Astrocyte (in vitro differentiated cells and primary cell): Measurements from ENCODE around the gene FGD4. TPM values are rescaled to one million over a fixed set of nuclear protein-coding genes. Genes with fewer than 3 reads are reported as not detected.
"Not testable (repeated sequence)": the region's sequence is repeated elsewhere in the genome, so short reads cannot be mapped to it uniquely, and the experiment has no call there.

Experiments
- DNase-seq: peaks from one replicate; pipeline ENCODE4 v3.0.0-alpha.2; 2010; ENCODE audit warnings: low read depth
- FAIRE-seq: peaks from 2 replicates; lab custom pipeline; 2011; peaks lifted over from hg19 to GRCh38; lab: Jason Lieb, UNC
- H2AFZ ChIP-seq: 2 replicates; pipeline ENCODE4 v1.6.0; 2012; ENCODE audit warnings: low read depth, low read length, inconsistent platforms
- H3K27ac ChIP-seq: 2 replicates; pipeline ENCODE4 v1.5.1; 2011; ENCODE audit warnings: low read depth, low read length, inconsistent platforms
- H3K27me3 ChIP-seq: 2 replicates; pipeline ENCODE4 v1.6.0; 2011; ENCODE audit warnings: low read length, inconsistent platforms; ENCODE audit not compliant: insufficient read depth
- H3K36me3 ChIP-seq: 2 replicates; pipeline ENCODE4 v1.5.1; 2011; ENCODE audit warnings: low read length, inconsistent platforms; ENCODE audit not compliant: insufficient read depth
- H3K4me1 ChIP-seq: 2 replicates; pipeline ENCODE4 v1.5.1; 2011; ENCODE audit warnings: low read length, inconsistent platforms; ENCODE audit not compliant: insufficient read depth
- H3K4me2 ChIP-seq: 2 replicates; pipeline ENCODE4 v1.6.0; 2012; ENCODE audit warnings: low read length, inconsistent platforms
- H3K4me3 ChIP-seq: 2 replicates; pipeline ENCODE4 v1.5.1; 2011; ENCODE audit warnings: low read depth, mild to moderate bottlenecking, low read length, inconsistent platforms; ENCODE audit not compliant: insufficient read depth
- H3K79me2 ChIP-seq: 2 replicates; pipeline ENCODE4 v1.6.0; 2012; ENCODE audit warnings: mild to moderate bottlenecking, low read length, inconsistent platforms; ENCODE audit not compliant: insufficient read depth
- H3K9ac ChIP-seq: 2 replicates; pipeline ENCODE4 v1.6.0; 2012; ENCODE audit warnings: mild to moderate bottlenecking, low read length, inconsistent platforms
- H3K9me3 ChIP-seq: 2 replicates; pipeline ENCODE4 v1.5.1; 2012; ENCODE audit warnings: low read depth, mild to moderate bottlenecking, low read length, inconsistent platforms; ENCODE audit not compliant: insufficient read depth
- H4K20me1 ChIP-seq: 2 replicates; pipeline ENCODE4 v1.6.0; 2012; ENCODE audit warnings: low read length, inconsistent platforms; ENCODE audit not compliant: insufficient read depth
- H3K27ac Mint-ChIP-seq: one replicate; pipeline ENCODE4 v1.8.0; 2021; ENCODE audit warnings: mild to moderate bottlenecking, mixed read lengths; ENCODE audit not compliant: unreplicated experiment
- H3K27me3 Mint-ChIP-seq: one replicate; pipeline ENCODE4 v1.8.0; 2021; ENCODE audit warnings: low read depth, mixed read lengths; ENCODE audit not compliant: unreplicated experiment
- H3K36me3 Mint-ChIP-seq: one replicate; pipeline ENCODE4 v1.8.0; 2021; ENCODE audit warnings: low read depth, mixed read lengths; ENCODE audit not compliant: unreplicated experiment
- H3K4me1 Mint-ChIP-seq: one replicate; pipeline ENCODE4 v1.8.0; 2021; ENCODE audit warnings: low read depth, mixed read lengths; ENCODE audit not compliant: unreplicated experiment
- H3K4me3 Mint-ChIP-seq: one replicate; pipeline ENCODE4 v1.8.0; 2021; ENCODE audit warnings: mild to moderate bottlenecking, moderate library complexity, mixed read lengths; ENCODE audit not compliant: unreplicated experiment
- H3K9me3 Mint-ChIP-seq: one replicate; pipeline ENCODE4 v1.8.0; 2021; ENCODE audit warnings: mild to moderate bottlenecking, mixed read lengths; ENCODE audit not compliant: unreplicated experiment
- CTCF ChIP-seq: IDR thresholded peaks from 2 replicates; pipeline ENCODE4 v1.5.1; 2011; ENCODE audit warnings: low read depth, mild to moderate bottlenecking, inconsistent platforms, low read length, moderate library complexity; ENCODE audit not compliant: insufficient read depth
- EZH2 ChIP-seq: IDR thresholded peaks from 2 replicates; pipeline ENCODE4 v1.6.1; 2012; ENCODE audit warnings: mild to moderate bottlenecking, low read length, inconsistent platforms; ENCODE audit not compliant: insufficient read depth
- total RNA-seq: library from RNA; stranded (reverse); gene quantifications from 2 replicates; pipeline ENCODE4 v1.2.1, GENCODE V29; 2021

The FGD4 gene
- total RNA-seq, 1 donor from 2014 or later, result 18.7 TPM

GRCh38 chr12:32532422-32532821 lies 133.1 kb downstream of the FGD4 start:
- DNase-seq (no peak), FAIRE-seq (no peak)
- Histone ChIP-seq H3K79me2 (peaks cover 28% of the 10 kb centered on the region), H3K4me1 (peaks cover 5% of the 10 kb centered on the region), H3K36me3 (no peaks in the 10 kb centered on the region), H3K9me3 (no peaks in the 10 kb centered on the region), H3K27ac (no peak overlapping the region), H3K4me3 (no peak overlapping the region), H4K20me1 (peaks cover 3% of the 10 kb centered on the region), H3K4me2 (no peak overlapping the region), H3K9ac (no peak overlapping the region), H3K27me3 (no peaks in the 10 kb centered on the region), H2AFZ (no peak overlapping the region)
- TF ChIP-seq CTCF (no peak), EZH2 (no peak)
- Mint-ChIP-seq H3K27me3 (no peaks in the 10 kb centered on the region), H3K4me3 (no peak overlapping the region), H3K4me1 (peaks cover 23% of the 10 kb centered on the region), H3K27ac (no peak overlapping the region), H3K36me3 (no peaks in the 10 kb centered on the region), H3K9me3 (no peaks in the 10 kb centered on the region)

GRCh38 chr12:32532951-32533350 lies 133.6 kb downstream of the FGD4 start:
- no peaks in the 10 kb centered on the region for H3K27me3 Mint-ChIP-seq
- Histone ChIP-seq H3K9ac (no peak overlapping the region), H3K36me3 (no peaks in the 10 kb centered on the region), H2AFZ (no peak overlapping the region), H3K27ac (peak overlapping the region; percentile 84), H4K20me1 (peaks cover 8% of the 10 kb centered on the region), H3K9me3 (no peaks in the 10 kb centered on the region), H3K4me2 (no peak overlapping the region), H3K79me2 (peaks cover 33% of the 10 kb centered on the region), H3K27me3 (no peaks in the 10 kb centered on the region), H3K4me3 (no peak overlapping the region), H3K4me1 (peaks cover 5% of the 10 kb centered on the region)
- H3K4me3 Mint-ChIP-seq, result no peak overlapping the region
- no peaks in the 10 kb centered on the region for H3K9me3 Mint-ChIP-seq
- H3K36me3 Mint-ChIP-seq, result no peaks in the 10 kb centered on the region
- FAIRE-seq, result no peak
- peaks cover 25% of the 10 kb centered on the region for H3K4me1 Mint-ChIP-seq
- no peak overlapping the region for H3K27ac Mint-ChIP-seq
- DNase-seq, result no peak
- TF ChIP-seq EZH2 (no peak), CTCF (no peak)

- H3K4me3 ChIP-seq, H4K20me1 ChIP-seq, H3K36me3 Mint-ChIP-seq, H3K36me3 ChIP-seq, H3K9me3 Mint-ChIP-seq, H3K27ac Mint-ChIP-seq, H3K27me3 ChIP-seq, H3K27me3 Mint-ChIP-seq, DNase-seq, H3K4me2 ChIP-seq, H3K9me3 ChIP-seq, H3K9ac ChIP-seq, FAIRE-seq, H3K4me3 Mint-ChIP-seq, H2AFZ ChIP-seq, H3K4me1 ChIP-seq: not testable (repeated sequence)
- H3K4me1 Mint-ChIP-seq, result peaks cover 25% of the 10 kb centered on the region
- peaks cover 39% of the 10 kb centered on the region for H3K79me2 ChIP-seq
- H3K27ac ChIP-seq, result peak overlapping the region; percentile 84
These were observed 134.1 kb downstream of the FGD4 start for GRCh38 chr12:32533506-32533905.
